HepG2 (cell line): ENCODE results near the gene HSD17B8. TPM values are rescaled to one million over a fixed set of nuclear protein-coding genes. Genes with fewer than 3 reads are reported as not detected.
A peak's percentile ranks its signal among the peaks of the same experiment; 100 is the strongest.

ENCODE experiments used
- ARNT2 ChIP-seq: sonication (generic); formaldehyde crosslinking; IDR thresholded peaks from 2 replicates; pipeline ENCODE4 v1.8.0; 2022; ENCODE audit warnings: mild to moderate bottlenecking, low read depth, missing genetic modification reagents, moderate library complexity
- CBX1 ChIP-seq: IDR thresholded peaks from one replicate; pipeline ENCODE4 v1.6.1; 2016; ENCODE audit warnings: antibody characterized with exemption, low read depth
- ERF ChIP-seq: IDR thresholded peaks from 2 replicates; pipeline ENCODE4 v1.6.1; 2018; ENCODE audit warnings: missing biosample characterization, missing genetic modification reagents
- HIVEP1 ChIP-seq: sonication (generic); formaldehyde crosslinking; IDR thresholded peaks from 2 replicates; pipeline ENCODE4 v1.4.0; 2020; ENCODE audit warnings: mild to moderate bottlenecking, missing genetic modification reagents
- KDM3A ChIP-seq: IDR thresholded peaks from 2 replicates; pipeline ENCODE4 v1.6.1; 2018; ENCODE audit warnings: low read depth, missing compliant biosample characterization
- MAZ ChIP-seq, 2 experiments: sonication (generic) in 1 of 2; formaldehyde crosslinking in 1 of 2; IDR thresholded peaks; 2 replicates each; pipeline versions ENCODE4 v1.5.0 to v1.6.1; 2012 to 2020; ENCODE audit warnings: low read depth in 2 of 2, mild to moderate bottlenecking in 2 of 2, borderline replicate concordance in 1 of 2, improper control_type of control experiment in 1 of 2, low read length in 1 of 2, missing genetic modification reagents in 1 of 2, moderate library complexity in 1 of 2
- MED1 ChIP-seq: sonication (generic); formaldehyde crosslinking; IDR thresholded peaks from 2 replicates; pipeline ENCODE4 v1.4.0; 2020; ENCODE audit warnings: missing genetic modification reagents
- MIXL1 ChIP-seq: IDR thresholded peaks from 2 replicates; pipeline ENCODE4 v1.6.1; 2016
- RFXANK ChIP-seq: IDR thresholded peaks from 2 replicates; pipeline ENCODE4 v1.6.1; 2016
- SALL1 ChIP-seq: sonication (generic); formaldehyde crosslinking; IDR thresholded peaks from 2 replicates; pipeline ENCODE4 v1.8.0; 2022; ENCODE audit warnings: mild to moderate bottlenecking, missing genetic modification reagents
- SIN3B ChIP-seq: fragments of 150-350 bp; IDR thresholded peaks from 2 replicates; pipeline ENCODE4 v1.6.1; 2014; ENCODE audit warnings: low read length
- SNAPC2 ChIP-seq: sonication (generic); formaldehyde crosslinking; IDR thresholded peaks from 2 replicates; pipeline ENCODE4 v1.8.1; 2022; ENCODE audit warnings: mild to moderate bottlenecking, missing genetic modification reagents
- STAG1 ChIP-seq: sonication (generic); formaldehyde crosslinking; IDR thresholded peaks from 2 replicates; pipeline ENCODE4 v1.4.0; 2020; ENCODE audit warnings: missing genetic modification reagents
- TAF1 ChIP-seq: sonication (generic); formaldehyde crosslinking; IDR thresholded peaks from 2 replicates; pipeline ENCODE4 v1.4.0; 2020; ENCODE audit warnings: missing genetic modification reagents
- YY1 ChIP-seq: IDR thresholded peaks from 2 replicates; pipeline ENCODE4 v1.6.1; 2011; ENCODE audit warnings: low read length, low read depth, moderate library complexity, mild to moderate bottlenecking; ENCODE audit not compliant: insufficient read depth, insufficient replicate concordance
- ZFP1 ChIP-seq: IDR thresholded peaks from 2 replicates; pipeline ENCODE4 v1.6.1; 2016
- ZNF124 ChIP-seq: sonication (generic); formaldehyde crosslinking; IDR thresholded peaks from 2 replicates; pipeline ENCODE4 v1.4.0; 2020; ENCODE audit warnings: missing genetic modification reagents
- ZNF224 ChIP-seq: sonication (generic); formaldehyde crosslinking; IDR thresholded peaks from 2 replicates; pipeline ENCODE4 v1.5.0; 2020; ENCODE audit warnings: mild to moderate bottlenecking, missing genetic modification reagents
- ZNF30 ChIP-seq: sonication (generic); formaldehyde crosslinking; IDR thresholded peaks from 2 replicates; pipeline ENCODE4 v1.5.0; 2020; ENCODE audit warnings: mild to moderate bottlenecking, missing genetic modification reagents
- ZNF335 ChIP-seq: sonication (generic); formaldehyde crosslinking; IDR thresholded peaks from 2 replicates; pipeline ENCODE4 v1.4.0; 2020; ENCODE audit warnings: missing genetic modification reagents
- ZNF619 ChIP-seq: sonication (generic); formaldehyde crosslinking; IDR thresholded peaks from 2 replicates; pipeline ENCODE4 v1.4.0; 2020; ENCODE audit warnings: mild to moderate bottlenecking, missing genetic modification reagents
- ZNF672 ChIP-seq: sonication (generic); formaldehyde crosslinking; IDR thresholded peaks from 2 replicates; pipeline ENCODE4 v1.8.1; 2022; ENCODE audit warnings: missing genetic modification reagents
- ZNF746 ChIP-seq: sonication (generic); formaldehyde crosslinking; IDR thresholded peaks from 2 replicates; pipeline ENCODE4 v1.8.0; 2022; ENCODE audit warnings: mild to moderate bottlenecking, missing genetic modification reagents
- ZNF768 ChIP-seq: sonication (generic); formaldehyde crosslinking; IDR thresholded peaks from 2 replicates; pipeline ENCODE4 v1.4.0; 2020; ENCODE audit warnings: missing genetic modification reagents
- polyA plus RNA-seq, 8 experiments: library from polyadenylated mRNA; depleted of rRNA in 3 of 8; stranded (reverse) in 7 of 8; unstranded in 1 of 8; fragments of >200 nt; fragmentation: Illumina TruSeq in 4 of 8; extraction: Trizol in 4 of 8; gene quantifications; 2 replicates each; pipeline versions ENCODE4 v1.2.1 to v1.2.3, GENCODE V29; 2011 to 2016; ENCODE audit warnings: low read depth in 4 of 8, missing spikeins in 1 of 8, mixed read lengths in 1 of 8; ENCODE audit not compliant: insufficient read depth in 1 of 8
- total RNA-seq, 5 experiments: library from RNA; depleted of rRNA; stranded (reverse); fragments of >200 nt; fragmentation: Illumina TruSeq; extraction: Trizol; gene quantifications; 2 replicates each; pipeline ENCODE4 v1.2.3, GENCODE V29; 2016; ENCODE audit warnings: low read depth in 1 of 5
- TF ChIP-seq, protein P1 (sequence below): sonication (generic); formaldehyde crosslinking; IDR thresholded peaks from 2 replicates; pipeline ENCODE4 v1.4.0; 2020; ENCODE audit warnings: missing genetic modification reagents, mild to moderate bottlenecking, borderline replicate concordance
- TF ChIP-seq, protein P2 (sequence below): sonication (generic); formaldehyde crosslinking; conservative IDR thresholded peaks from 2 replicates; pipeline ENCODE4 v1.4.0; 2020; ENCODE audit warnings: mild to moderate bottlenecking, missing genetic modification reagents, moderate library complexity

HSD17B8 gene
- total and polyA plus RNA-seq, 2 of the 13 experiments (the other 11 are each of a cell fraction or from before 2014, with no cell fraction given): 12.6 to 20.1 TPM

DNA sequence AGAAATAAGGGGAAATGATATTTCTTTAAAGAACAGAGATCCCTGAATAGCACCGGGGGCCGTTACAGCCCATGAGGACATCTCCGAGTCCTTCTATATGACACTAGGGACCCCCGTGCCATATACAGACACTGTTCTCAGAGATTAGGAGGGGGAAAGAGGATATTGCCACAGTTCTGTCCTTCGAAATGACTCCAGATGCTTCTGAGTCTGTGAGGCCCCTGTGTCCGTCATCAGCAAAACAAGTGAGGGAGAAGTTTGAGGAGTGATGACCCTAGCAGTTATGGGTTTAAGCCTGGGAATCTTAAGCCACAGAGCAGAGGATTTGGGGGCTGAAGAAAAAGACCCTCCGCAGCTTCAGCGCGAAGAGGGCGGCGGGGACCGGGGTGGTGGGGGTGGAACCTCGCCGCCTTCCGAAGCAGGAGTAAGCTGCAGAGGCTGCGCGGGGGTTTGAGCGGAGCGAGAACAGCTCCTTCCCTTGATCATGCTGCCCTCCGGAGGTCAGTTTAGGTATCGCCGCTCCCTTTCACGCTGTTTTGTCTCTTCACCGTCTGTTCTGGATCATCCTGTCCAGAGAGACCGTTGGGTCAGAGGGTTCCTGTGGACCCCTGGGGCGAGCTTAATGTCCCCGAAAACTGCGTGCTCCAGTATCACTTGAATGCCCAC is 43.7 kb downstream of the HSD17B8 start (continued):
- peak; percentile 57; the same call in 1 of the 2 replicates for TF ChIP-seq MAZ (IDR thresholded peaks at IDR 0.05; ENCODE audit: borderline replicate concordance, low read depth, low read length)
- TF ChIP-seq MAZ (CRISPR knock-in tag; IDR thresholded peaks at IDR 0.05; ENCODE audit: low read depth): no peak; the same call in 1 of the 2 replicates
- TF ChIP-seq, protein P1, sequence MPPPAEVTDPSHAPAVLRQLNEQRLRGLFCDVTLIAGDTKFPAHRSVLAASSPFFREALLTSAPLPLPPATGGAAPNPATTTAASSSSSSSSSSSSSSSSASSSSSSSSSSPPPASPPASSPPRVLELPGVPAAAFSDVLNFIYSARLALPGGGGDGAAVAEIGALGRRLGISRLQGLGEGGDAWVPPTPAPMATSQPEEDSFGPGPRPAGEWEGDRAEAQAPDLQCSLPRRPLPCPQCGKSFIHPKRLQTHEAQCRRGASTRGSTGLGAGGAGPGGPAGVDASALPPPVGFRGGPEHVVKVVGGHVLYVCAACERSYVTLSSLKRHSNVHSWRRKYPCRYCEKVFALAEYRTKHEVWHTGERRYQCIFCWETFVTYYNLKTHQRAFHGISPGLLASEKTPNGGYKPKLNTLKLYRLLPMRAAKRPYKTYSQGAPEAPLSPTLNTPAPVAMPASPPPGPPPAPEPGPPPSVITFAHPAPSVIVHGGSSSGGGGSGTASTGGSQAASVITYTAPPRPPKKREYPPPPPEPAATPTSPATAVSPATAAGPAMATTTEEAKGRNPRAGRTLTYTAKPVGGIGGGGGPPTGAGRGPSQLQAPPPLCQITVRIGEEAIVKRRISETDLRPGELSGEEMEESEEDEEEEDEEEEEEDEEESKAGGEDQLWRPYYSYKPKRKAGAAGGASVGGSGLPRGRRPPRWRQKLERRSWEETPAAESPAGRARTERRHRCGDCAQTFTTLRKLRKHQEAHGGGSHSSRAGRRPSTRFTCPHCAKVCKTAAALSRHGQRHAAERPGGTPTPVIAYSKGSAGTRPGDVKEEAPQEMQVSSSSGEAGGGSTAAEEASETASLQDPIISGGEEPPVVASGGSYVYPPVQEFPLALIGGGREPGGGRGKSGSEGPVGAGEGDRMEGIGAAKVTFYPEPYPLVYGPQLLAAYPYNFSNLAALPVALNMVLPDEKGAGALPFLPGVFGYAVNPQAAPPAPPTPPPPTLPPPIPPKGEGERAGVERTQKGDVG (CRISPR knock-in tag): no peak
- no peak for TF ChIP-seq ZFP1
- TF ChIP-seq STAG1 (CRISPR knock-in tag): peak; percentile 97
- 0 out of 2 replicates have a peak, but pooled peaks have one; percentile 47 for TF ChIP-seq ZNF335 (CRISPR knock-in tag)
- no peak for TF ChIP-seq ARNT2 (CRISPR knock-in tag)
- TF ChIP-seq, protein P2, sequence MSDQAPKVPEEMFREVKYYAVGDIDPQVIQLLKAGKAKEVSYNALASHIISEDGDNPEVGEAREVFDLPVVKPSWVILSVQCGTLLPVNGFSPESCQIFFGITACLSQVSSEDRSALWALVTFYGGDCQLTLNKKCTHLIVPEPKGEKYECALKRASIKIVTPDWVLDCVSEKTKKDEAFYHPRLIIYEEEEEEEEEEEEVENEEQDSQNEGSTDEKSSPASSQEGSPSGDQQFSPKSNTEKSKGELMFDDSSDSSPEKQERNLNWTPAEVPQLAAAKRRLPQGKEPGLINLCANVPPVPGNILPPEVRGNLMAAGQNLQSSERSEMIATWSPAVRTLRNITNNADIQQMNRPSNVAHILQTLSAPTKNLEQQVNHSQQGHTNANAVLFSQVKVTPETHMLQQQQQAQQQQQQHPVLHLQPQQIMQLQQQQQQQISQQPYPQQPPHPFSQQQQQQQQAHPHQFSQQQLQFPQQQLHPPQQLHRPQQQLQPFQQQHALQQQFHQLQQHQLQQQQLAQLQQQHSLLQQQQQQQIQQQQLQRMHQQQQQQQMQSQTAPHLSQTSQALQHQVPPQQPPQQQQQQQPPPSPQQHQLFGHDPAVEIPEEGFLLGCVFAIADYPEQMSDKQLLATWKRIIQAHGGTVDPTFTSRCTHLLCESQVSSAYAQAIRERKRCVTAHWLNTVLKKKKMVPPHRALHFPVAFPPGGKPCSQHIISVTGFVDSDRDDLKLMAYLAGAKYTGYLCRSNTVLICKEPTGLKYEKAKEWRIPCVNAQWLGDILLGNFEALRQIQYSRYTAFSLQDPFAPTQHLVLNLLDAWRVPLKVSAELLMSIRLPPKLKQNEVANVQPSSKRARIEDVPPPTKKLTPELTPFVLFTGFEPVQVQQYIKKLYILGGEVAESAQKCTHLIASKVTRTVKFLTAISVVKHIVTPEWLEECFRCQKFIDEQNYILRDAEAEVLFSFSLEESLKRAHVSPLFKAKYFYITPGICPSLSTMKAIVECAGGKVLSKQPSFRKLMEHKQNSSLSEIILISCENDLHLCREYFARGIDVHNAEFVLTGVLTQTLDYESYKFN (CRISPR knock-in tag): no peak
- TF ChIP-seq ZNF672 (CRISPR knock-in tag): no peak
- peak; percentile 23; the same call in 1 of the 2 replicates for TF ChIP-seq ZNF768
- no peak for TF ChIP-seq CBX1
- TF ChIP-seq ZNF619: no peak
- peak; percentile 65 for TF ChIP-seq SALL1 (CRISPR knock-in tag)
- TF ChIP-seq ZNF30 (CRISPR knock-in tag): no peak
- peak; percentile 42 for TF ChIP-seq YY1
- no peak for TF ChIP-seq RFXANK (CRISPR knock-in tag)
- no peak for TF ChIP-seq TAF1
- TF ChIP-seq KDM3A (CRISPR knock-in tag): no peak; the same call in 1 of the 2 replicates
- TF ChIP-seq SNAPC2 (CRISPR knock-in tag): no peak
- TF ChIP-seq MED1: peak; percentile 45; the same call in 1 of the 2 replicates
- TF ChIP-seq SIN3B: peak; percentile 15; the same call in 1 of the 2 replicates
- TF ChIP-seq ZNF224 (CRISPR knock-in tag): no peak
- TF ChIP-seq ZNF124 (CRISPR knock-in tag): peak; percentile 48; the same call in 1 of the 2 replicates
- peak; percentile 11; the same call in 1 of the 2 replicates for TF ChIP-seq ZNF746 (CRISPR knock-in tag)
- TF ChIP-seq MIXL1 (CRISPR knock-in tag): 0 out of 2 replicates have a peak, but pooled peaks have one; percentile 47
- TF ChIP-seq ERF (CRISPR knock-in tag): peak; percentile 59; the same call in 1 of the 2 replicates
- TF ChIP-seq HIVEP1: no peak
